ENCODE measurements around the gene ANXA2R. TPM values are rescaled to one million over a fixed set of nuclear protein-coding genes. Genes with fewer than 3 reads are reported as not detected.
"Not testable (repeated sequence)": the region's sequence is repeated elsewhere in the genome, so short reads cannot be mapped to it uniquely, and the experiment has no call there.

Gene ANXA2R
- polyA plus RNA-seq, 3 donors, result 1.1 to 1.4 (median 1.4) TPM

GRCh38 chr5:43065948-43066798, 26.1 kb upstream of the ANXA2R start:
- peak in 10 of 11 donors; percentile 52 to 81 (median 64) for DNase-seq (ENCODE audit: extremely low read depth in 1 of 11, low read depth in 9 of 11, low spot score in 4 of 11)

DNA sequence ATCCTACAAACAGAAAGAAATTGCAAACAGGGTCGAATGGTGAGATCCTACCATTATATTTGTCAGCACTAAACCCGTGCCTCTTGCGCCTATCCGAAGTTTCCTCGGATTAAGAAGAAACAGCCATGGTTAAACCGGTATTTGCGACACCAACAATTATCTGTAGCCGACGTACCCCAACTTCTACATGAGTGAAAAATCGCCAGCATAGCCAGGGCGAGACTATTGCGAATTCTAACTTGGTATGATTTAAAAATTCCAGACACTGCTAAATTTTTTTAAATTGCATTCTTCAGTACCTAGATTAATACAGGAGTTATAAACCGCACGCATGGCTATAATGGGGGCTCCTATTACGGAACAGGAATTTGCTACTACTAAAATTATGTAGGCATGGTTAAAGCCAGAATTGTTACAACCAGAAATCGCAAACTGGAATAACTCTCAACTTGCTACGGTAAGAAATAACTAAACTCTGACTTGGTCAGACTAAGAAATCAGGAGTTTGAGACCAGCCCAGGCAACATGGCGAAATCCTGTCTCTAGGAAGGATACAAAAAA, 25.3 kb upstream of the ANXA2R start:
- peak in 4 of 11 donors; percentile 44 to 56 (median 46) for DNase-seq (ENCODE audit: extremely low read depth in 1 of 11, low read depth in 9 of 11, low spot score in 4 of 11)

DNA sequence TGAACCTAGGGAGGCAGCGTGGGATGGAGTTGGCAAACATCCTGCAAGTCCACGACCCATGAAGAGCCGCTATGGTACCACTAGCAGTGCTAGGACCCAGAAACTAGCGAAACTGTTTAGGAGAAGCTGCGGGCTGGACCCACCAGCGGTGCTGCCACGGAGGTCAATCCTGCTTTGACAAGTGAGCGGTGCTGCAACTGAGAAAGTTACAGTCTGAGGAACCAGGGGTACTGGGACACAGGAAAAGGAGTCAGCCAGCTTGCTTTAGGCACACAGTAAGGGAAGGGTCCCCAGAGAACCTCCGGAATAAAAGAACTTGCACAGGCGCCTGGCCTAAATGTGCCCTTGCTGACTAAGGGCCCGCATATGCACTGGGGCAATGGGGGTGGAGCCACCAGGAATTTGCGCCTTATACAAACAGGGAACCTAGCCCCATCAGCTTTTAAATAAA, 23.6 kb upstream of the ANXA2R start:
- no peak for DNase-seq (ENCODE audit: extremely low read depth in 1 of 11, low read depth in 9 of 11, low spot score in 4 of 11)

- no peak for DNase-seq (ENCODE audit: extremely low read depth in 1 of 11, low read depth in 9 of 11, low spot score in 4 of 11)
Measured at GRCh38 chr5:43061352-43062075, 21.4 kb upstream of the ANXA2R start.

DNA sequence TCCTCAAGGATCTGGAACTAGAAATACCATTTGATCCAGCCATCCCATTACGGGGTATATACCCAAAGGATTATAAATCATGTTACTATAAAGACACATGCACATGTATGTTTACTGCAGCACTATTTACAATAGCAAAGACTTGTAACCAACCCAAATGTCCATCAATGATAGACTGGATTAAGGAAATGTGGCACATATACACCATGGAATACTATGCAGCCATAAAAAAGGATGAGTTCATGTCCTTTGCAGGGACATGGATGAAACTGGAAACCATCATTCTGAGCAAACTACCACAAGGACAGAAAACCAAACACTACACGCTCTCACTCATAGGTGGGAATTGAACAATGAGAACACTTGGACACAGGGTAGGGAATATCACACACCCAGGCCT, 19.9 kb upstream of the ANXA2R start:
- not testable (repeated sequence) for DNase-seq (ENCODE audit: extremely low read depth in 1 of 11, low read depth in 9 of 11, low spot score in 4 of 11)

DNA sequence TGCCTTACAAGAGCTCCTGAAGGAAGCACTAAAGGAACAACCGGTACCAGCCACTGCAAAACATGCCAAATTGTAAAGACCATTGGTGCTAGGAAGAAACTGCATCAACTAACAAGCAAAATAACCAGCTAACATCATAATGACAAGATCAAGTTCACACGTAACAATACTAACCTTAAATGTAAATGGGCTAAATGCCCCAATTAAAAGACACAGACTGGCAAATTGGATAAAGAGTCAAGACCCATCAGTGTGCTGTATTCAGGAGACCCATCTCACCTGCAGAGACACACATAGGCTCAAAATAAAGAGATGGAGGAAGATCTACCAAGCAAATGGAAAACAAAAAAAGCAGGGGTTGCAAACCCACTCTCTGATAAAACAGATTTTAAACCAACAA, 15.0 kb upstream of the ANXA2R start:
- DNase-seq (ENCODE audit: extremely low read depth in 1 of 11, low read depth in 9 of 11, low spot score in 4 of 11), result not testable (repeated sequence)

DNA sequence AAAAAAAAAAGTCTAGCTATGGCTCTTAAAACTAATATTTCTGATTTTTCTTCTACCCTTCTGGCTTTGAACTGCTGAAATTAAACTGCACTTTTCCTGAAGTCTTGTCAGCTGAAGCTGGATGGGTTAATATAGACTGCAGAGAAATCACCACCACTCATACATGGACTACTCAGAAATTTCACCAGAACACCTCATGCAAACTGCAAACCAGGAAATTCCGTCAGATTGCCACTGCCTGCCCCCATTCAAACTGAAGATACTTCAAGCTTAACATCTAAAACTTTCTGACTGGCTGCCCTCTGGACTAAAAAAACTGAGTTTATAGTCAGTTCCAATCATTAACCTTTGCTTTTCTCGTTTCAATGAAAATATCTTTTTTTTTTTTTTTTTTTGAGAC, 11.6 kb upstream of the ANXA2R start:
- no peak for DNase-seq (ENCODE audit: extremely low read depth in 1 of 11, low read depth in 9 of 11, low spot score in 4 of 11)

GRCh38 chr5:43050384-43050783, 10.3 kb upstream of the ANXA2R start:
- DNase-seq (ENCODE audit: extremely low read depth in 1 of 11, low read depth in 9 of 11, low spot score in 4 of 11), result no peak

DNA sequence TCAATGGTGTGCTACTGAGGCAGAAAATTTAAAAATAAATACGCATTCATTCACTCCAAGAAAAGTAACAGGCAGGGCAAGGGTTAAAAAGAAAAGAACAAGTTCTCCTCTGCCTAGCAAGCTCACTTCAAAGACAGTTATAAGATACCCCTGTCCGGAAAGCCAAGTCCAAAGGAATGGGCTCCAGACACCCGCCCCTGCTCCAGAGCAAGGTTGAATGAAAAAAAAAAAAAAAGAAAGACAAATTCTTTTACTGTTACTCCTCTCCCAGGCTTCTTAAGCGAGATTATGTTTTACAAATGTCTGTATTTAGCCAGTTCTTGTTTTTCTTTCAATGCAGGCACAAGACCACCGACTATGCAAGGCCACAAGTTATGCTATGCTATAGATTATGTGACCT, 9.1 kb upstream of the ANXA2R start:
- no peak for DNase-seq (ENCODE audit: extremely low read depth in 1 of 11, low read depth in 9 of 11, low spot score in 4 of 11)

- DNase-seq (ENCODE audit: extremely low read depth in 1 of 11, low read depth in 9 of 11, low spot score in 4 of 11), result no peak
Measured at GRCh38 chr5:43046474-43046873, 6.4 kb upstream of the ANXA2R start.

DNA sequence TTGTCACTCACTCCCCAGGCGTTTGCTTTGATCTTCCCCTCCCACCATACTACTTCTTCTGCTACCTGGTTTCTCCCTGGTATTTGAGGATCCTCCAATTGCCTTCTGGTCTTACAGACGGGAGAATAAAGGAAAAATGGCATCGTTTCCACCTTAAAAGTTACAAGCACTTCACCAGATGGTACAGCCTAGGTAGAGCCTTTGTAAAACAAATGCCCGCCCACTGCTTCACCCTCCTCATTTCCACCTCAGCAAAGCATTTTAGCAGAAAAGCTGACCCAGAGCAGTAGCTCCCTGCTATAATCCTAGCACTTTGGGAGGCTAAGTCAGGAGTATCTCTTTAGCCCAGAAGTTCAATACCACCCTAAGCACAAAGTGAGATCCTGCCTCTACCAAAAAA, 5.1 kb upstream of the ANXA2R start:
- DNase-seq (ENCODE audit: extremely low read depth in 1 of 11, low read depth in 9 of 11, low spot score in 4 of 11), result no peak

DNA sequence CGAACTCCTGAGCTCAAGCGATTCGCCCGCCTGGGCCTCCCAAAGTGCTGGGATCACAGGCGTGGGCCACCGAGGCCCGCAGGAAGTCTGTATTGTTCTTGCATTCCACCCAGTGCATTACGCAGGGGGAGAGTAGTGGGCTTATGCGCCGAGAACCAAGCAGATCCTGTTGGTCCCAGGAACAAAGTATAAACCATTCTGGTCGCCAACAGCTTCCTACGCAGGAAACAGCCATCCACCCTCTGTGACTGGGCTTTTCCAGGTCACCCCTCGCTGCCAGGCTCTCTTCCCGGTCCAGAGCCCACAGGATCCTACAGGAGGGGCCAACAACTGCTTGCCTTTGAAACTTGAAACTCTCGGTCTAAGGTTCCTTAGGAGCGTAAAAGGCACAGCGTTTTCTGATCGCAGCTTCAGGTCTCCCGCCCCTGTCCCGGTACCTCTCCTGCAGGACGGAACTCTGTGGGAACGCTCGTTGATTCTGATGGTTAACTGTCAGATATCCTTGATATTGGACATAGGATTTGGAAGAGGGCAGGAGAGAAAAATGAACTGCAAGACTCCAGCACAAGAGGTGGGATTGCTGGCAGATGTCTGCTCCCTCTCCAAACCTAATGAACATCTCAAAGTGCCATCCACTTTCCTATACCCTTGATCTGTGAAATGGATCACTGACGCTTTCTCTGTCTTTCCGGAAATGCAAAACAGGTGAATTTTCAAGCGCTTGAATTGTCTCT, 4.2 kb upstream of the ANXA2R start:
- peak in 1 of 11 donors; percentile 16 for DNase-seq (ENCODE audit: extremely low read depth in 1 of 11, low read depth in 9 of 11, low spot score in 4 of 11)

DNA sequence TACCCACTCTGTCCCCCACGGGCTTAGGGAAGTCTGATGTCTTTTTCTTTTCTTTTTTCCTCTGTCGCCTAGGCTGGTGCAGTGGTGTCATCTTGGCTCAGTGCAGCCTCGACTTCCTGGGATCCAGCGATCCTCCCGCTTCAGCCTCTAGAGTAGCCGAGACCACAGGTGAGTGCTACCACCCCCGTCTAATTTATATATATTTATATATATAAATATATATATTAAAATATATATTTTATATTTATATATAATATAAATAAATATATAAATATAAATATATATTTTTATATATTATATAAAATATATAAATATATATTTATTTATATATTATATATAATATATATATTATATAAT, 3.3 kb upstream of the ANXA2R start:
- no peak for DNase-seq (ENCODE audit: extremely low read depth in 1 of 11, low read depth in 9 of 11, low spot score in 4 of 11)

GRCh38 chr5:43042626-43043399, 2.7 kb upstream of the ANXA2R start:
- DNase-seq (ENCODE audit: extremely low read depth in 1 of 11, low read depth in 9 of 11, low spot score in 4 of 11), result peak in 1 of 11 donors; percentile 29

- peak in 1 of 11 donors; percentile 46 for DNase-seq (ENCODE audit: extremely low read depth in 1 of 11, low read depth in 9 of 11, low spot score in 4 of 11)
Measured at GRCh38 chr5:43042176-43042625, 2.1 kb upstream of the ANXA2R start.

DNA sequence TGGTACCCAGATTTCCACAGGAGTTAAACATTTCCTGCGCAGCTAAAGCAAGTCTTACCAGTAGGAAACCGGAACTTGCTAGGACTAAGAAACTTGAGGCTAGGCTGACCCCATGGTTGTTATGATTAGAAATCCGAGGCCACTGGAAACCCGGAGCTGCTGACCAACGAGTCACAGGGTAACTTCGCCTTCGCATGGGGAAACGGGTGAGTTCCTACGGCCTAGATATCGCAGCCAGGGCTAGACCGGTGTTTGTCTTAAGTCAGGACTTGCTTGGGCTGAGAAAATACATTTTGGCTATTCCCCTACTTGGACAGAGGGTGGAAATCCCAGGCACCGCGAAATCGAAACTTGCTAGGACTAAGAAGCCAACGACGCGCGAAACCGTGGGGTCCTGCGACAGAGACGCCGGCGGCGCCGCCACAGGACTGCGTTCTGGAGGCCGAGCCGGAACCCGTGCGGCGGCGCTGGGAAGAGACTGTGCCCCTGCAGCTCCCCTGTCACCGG, 1.6 kb upstream of the ANXA2R start:
- peak in 1 of 11 donors; percentile 30 for DNase-seq (ENCODE audit: extremely low read depth in 1 of 11, low read depth in 9 of 11, low spot score in 4 of 11)

DNA sequence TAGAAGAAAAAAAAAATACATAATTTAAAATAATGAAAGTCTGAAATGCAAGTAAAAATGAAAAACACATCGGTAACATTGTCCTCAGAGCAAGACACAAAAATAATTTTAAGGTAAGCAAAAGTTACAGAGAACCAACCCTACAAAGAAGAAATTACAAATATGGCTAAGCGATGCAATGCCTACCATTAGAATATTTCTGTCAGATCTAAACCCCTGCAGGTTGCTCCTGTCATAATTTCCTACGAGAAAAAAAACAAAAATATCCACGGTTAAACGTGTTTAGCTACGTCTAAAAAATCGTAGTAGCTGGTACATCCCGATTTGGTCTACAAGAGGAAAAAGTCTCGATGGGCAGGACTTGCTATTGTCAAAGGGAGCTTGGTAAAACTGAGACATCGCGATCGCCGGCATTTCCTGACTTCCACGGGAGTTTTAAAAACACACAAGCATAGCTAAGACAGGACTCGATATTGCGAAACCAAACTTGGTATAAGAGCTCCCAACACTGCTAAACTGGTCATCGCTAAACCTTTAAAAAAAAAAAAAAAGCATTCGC, 1.1 kb upstream of the ANXA2R start:
- no peak for DNase-seq (ENCODE audit: extremely low read depth in 1 of 11, low read depth in 9 of 11, low spot score in 4 of 11)
